Measurements from ENCODE around the gene NF2.

DNA sequence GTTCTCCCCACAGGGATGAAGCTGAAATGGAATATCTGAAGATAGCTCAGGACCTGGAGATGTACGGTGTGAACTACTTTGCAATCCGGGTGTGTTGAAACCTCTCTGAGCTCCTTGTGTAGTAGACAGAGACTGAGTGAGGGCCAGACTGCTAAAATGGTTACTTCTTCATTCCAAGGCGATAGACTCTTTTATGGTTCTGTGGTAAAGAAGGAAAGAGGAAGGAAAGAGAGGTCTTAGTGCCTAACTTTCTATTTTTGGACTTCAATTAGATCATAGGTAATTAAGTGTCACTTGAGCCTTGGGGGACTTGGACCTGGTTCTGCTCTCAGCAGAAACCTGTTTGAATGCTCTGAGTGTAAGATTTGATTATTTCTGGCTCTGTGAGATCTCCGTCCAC lies 54.7 kb downstream of the NF2 start:
- TF ChIP-seq, protein P1, sequence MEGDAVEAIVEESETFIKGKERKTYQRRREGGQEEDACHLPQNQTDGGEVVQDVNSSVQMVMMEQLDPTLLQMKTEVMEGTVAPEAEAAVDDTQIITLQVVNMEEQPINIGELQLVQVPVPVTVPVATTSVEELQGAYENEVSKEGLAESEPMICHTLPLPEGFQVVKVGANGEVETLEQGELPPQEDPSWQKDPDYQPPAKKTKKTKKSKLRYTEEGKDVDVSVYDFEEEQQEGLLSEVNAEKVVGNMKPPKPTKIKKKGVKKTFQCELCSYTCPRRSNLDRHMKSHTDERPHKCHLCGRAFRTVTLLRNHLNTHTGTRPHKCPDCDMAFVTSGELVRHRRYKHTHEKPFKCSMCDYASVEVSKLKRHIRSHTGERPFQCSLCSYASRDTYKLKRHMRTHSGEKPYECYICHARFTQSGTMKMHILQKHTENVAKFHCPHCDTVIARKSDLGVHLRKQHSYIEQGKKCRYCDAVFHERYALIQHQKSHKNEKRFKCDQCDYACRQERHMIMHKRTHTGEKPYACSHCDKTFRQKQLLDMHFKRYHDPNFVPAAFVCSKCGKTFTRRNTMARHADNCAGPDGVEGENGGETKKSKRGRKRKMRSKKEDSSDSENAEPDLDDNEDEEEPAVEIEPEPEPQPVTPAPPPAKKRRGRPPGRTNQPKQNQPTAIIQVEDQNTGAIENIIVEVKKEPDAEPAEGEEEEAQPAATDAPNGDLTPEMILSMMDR (IDR thresholded peaks at IDR 0.05): no peak
- no peak for TF ChIP-seq POLR2A (IDR thresholded peaks at IDR 0.05)

Data from Peyer's patch (tissue), 4 donors.